ENCODE measurements around the gene HTRA3.

HTRA3 gene

GRCh38 chr4:8352368-8353157, 83.0 kb downstream of the HTRA3 start:
- no peak overlapping the region for H3K23ac ChIP-seq (ENCODE audit: low read length)
- no peak overlapping the region for H2AK5ac ChIP-seq (ENCODE audit: low read length)
- no peak overlapping the region for H3K4ac ChIP-seq (ENCODE audit: low read depth, low read length)
- H3K4me2 ChIP-seq (ENCODE audit: low read length) = no peak overlapping the region
- no peaks in the 10 kb centered on the region for H3K79me2 ChIP-seq (ENCODE audit: control insufficient read depth, insufficient read depth, low read length)
- no peak overlapping the region for H4K8ac ChIP-seq (ENCODE audit: low read depth, low read length)
- no peaks in the 10 kb centered on the region for H3K79me1 ChIP-seq (ENCODE audit: low read length)
- H2BK5ac ChIP-seq (ENCODE audit: low read length) = no peak overlapping the region
- H2BK120ac ChIP-seq (ENCODE audit: low read depth, low read length) = no peak overlapping the region
- no peak overlapping the region for H3K9ac ChIP-seq (ENCODE audit: low read length)
- no peak overlapping the region for H3K27ac ChIP-seq (ENCODE audit: low read depth, low read length)
- no peak overlapping the region for H3K4me3 ChIP-seq (ENCODE audit: low read length)
- no peak overlapping the region for H3K56ac ChIP-seq (ENCODE audit: low read length)
- WGBS (ENCODE audit: extremely low coverage, insufficient coverage, low lambda C conversion rate) = no CpG with 5 or more reads among the region's 20 CpGs
- H3K4me1 ChIP-seq (ENCODE audit: control insufficient read depth, low read depth, low read length) = no peaks in the 10 kb centered on the region
- no peak for DNase-seq
- H3K36me3 ChIP-seq (ENCODE audit: control insufficient read depth, insufficient read depth, low read length) = no peaks in the 10 kb centered on the region
- H4K5ac ChIP-seq (ENCODE audit: low read length) = no peak overlapping the region
- no peak overlapping the region for H2BK15ac ChIP-seq (replicated peaks; ENCODE audit: low read depth)
- no peak overlapping the region for H3K18ac ChIP-seq (ENCODE audit: low read length)
- H3K27me3 ChIP-seq (ENCODE audit: insufficient read depth, low read length, poor library complexity) = no peaks in the 10 kb centered on the region

GRCh38 chr4:8353158-8353669, 83.7 kb downstream of the HTRA3 start:
- DNase-seq = no peak
- H3K4me3 ChIP-seq (ENCODE audit: low read length) = no peak overlapping the region
- H3K27me3 ChIP-seq (ENCODE audit: insufficient read depth, low read length, poor library complexity) = no peaks in the 10 kb centered on the region

GRCh38 chr4:8353912-8354453, 84.4 kb downstream of the HTRA3 start:
- Histone ChIP-seq H3K4me2 (ENCODE audit: low read length) (no peak overlapping the region), H3K27me3 (ENCODE audit: insufficient read depth, low read length, poor library complexity) (no peaks in the 10 kb centered on the region), H3K9ac (ENCODE audit: low read length) (no peak overlapping the region), H2BK120ac (ENCODE audit: low read depth, low read length) (no peak overlapping the region), H4K8ac (ENCODE audit: low read depth, low read length) (no peak overlapping the region), H3K27ac (ENCODE audit: low read depth, low read length) (no peak overlapping the region), H2BK5ac (ENCODE audit: low read length) (no peak overlapping the region), H3K4me1 (ENCODE audit: control insufficient read depth, low read depth, low read length) (no peaks in the 10 kb centered on the region), H2AK5ac (ENCODE audit: low read length) (no peak overlapping the region), H2BK15ac (replicated peaks; ENCODE audit: low read depth) (no peak overlapping the region), H3K4me3 (ENCODE audit: low read length) (no peak overlapping the region), H3K79me2 (ENCODE audit: control insufficient read depth, insufficient read depth, low read length) (no peaks in the 10 kb centered on the region), H3K79me1 (ENCODE audit: low read length) (no peaks in the 10 kb centered on the region), H4K5ac (ENCODE audit: low read length) (no peak overlapping the region), H3K56ac (ENCODE audit: low read length) (no peak overlapping the region), H3K4ac (ENCODE audit: low read depth, low read length) (no peak overlapping the region), H3K36me3 (ENCODE audit: control insufficient read depth, insufficient read depth, low read length) (no peaks in the 10 kb centered on the region), H3K18ac (ENCODE audit: low read length) (no peak overlapping the region), H3K23ac (ENCODE audit: low read length) (no peak overlapping the region)
- DNase-seq = no peak
- no CpG with 5 or more reads among the region's 12 CpGs for WGBS (ENCODE audit: extremely low coverage, insufficient coverage, low lambda C conversion rate)

More at GRCh38 chr4:8353158-8353669, 83.7 kb downstream of the HTRA3 start:
- no peak overlapping the region for H3K4me2 ChIP-seq (ENCODE audit: low read length)
- no peak overlapping the region for H3K9ac ChIP-seq (ENCODE audit: low read length)
- H3K4ac ChIP-seq (ENCODE audit: low read depth, low read length) = no peak overlapping the region
- no peak overlapping the region for H2BK120ac ChIP-seq (ENCODE audit: low read depth, low read length)
- no peak overlapping the region for H4K5ac ChIP-seq (ENCODE audit: low read length)
- H4K8ac ChIP-seq (ENCODE audit: low read depth, low read length) = no peak overlapping the region
- no peak overlapping the region for H2BK5ac ChIP-seq (ENCODE audit: low read length)
- H2AK5ac ChIP-seq (ENCODE audit: low read length) = no peak overlapping the region
- WGBS (ENCODE audit: extremely low coverage, insufficient coverage, low lambda C conversion rate) = no CpG with 5 or more reads among the region's 9 CpGs
- no peak overlapping the region for H2BK15ac ChIP-seq (replicated peaks; ENCODE audit: low read depth)
- H3K18ac ChIP-seq (ENCODE audit: low read length) = no peak overlapping the region
- H3K27ac ChIP-seq (ENCODE audit: low read depth, low read length) = no peak overlapping the region
- H3K79me2 ChIP-seq (ENCODE audit: control insufficient read depth, insufficient read depth, low read length) = no peaks in the 10 kb centered on the region
- H3K56ac ChIP-seq (ENCODE audit: low read length) = no peak overlapping the region
- no peak overlapping the region for H3K23ac ChIP-seq (ENCODE audit: low read length)
- no peaks in the 10 kb centered on the region for H3K4me1 ChIP-seq (ENCODE audit: control insufficient read depth, low read depth, low read length)
- no peaks in the 10 kb centered on the region for H3K79me1 ChIP-seq (ENCODE audit: low read length)
- H3K36me3 ChIP-seq (ENCODE audit: control insufficient read depth, insufficient read depth, low read length) = no peaks in the 10 kb centered on the region

- Histone ChIP-seq H3K4me1 (ENCODE audit: control insufficient read depth, low read depth, low read length) (no peaks in the 10 kb centered on the region), H4K8ac (ENCODE audit: low read depth, low read length) (no peak overlapping the region), H3K79me2 (ENCODE audit: control insufficient read depth, insufficient read depth, low read length) (no peaks in the 10 kb centered on the region), H3K4ac (ENCODE audit: low read depth, low read length) (no peak overlapping the region), H3K27ac (ENCODE audit: low read depth, low read length) (no peak overlapping the region), H3K18ac (ENCODE audit: low read length) (no peak overlapping the region), H3K79me1 (ENCODE audit: low read length) (no peaks in the 10 kb centered on the region), H2BK120ac (ENCODE audit: low read depth, low read length) (no peak overlapping the region), H3K23ac (ENCODE audit: low read length) (no peak overlapping the region), H3K27me3 (ENCODE audit: insufficient read depth, low read length, poor library complexity) (no peaks in the 10 kb centered on the region), H3K56ac (ENCODE audit: low read length) (no peak overlapping the region), H2BK5ac (ENCODE audit: low read length) (no peak overlapping the region), H3K4me3 (ENCODE audit: low read length) (no peak overlapping the region), H3K4me2 (ENCODE audit: low read length) (no peak overlapping the region), H4K5ac (ENCODE audit: low read length) (no peak overlapping the region), H2BK15ac (replicated peaks; ENCODE audit: low read depth) (no peak overlapping the region), H2AK5ac (ENCODE audit: low read length) (no peak overlapping the region), H3K36me3 (ENCODE audit: control insufficient read depth, insufficient read depth, low read length) (no peaks in the 10 kb centered on the region), H3K9ac (ENCODE audit: low read length) (no peak overlapping the region)
- DNase-seq = no peak
- WGBS (ENCODE audit: extremely low coverage, insufficient coverage, low lambda C conversion rate) = no CpG with 5 or more reads among the region's 6 CpGs
Measured at GRCh38 chr4:8355306-8355705, 85.8 kb downstream of the HTRA3 start.

- no peak overlapping the region for H3K23ac ChIP-seq (ENCODE audit: low read length)
- H2AK5ac ChIP-seq (ENCODE audit: low read length) = no peak overlapping the region
- no peak overlapping the region for H3K4ac ChIP-seq (ENCODE audit: low read depth, low read length)
- no peaks in the 10 kb centered on the region for H3K79me2 ChIP-seq (ENCODE audit: control insufficient read depth, insufficient read depth, low read length)
- H3K79me1 ChIP-seq (ENCODE audit: low read length) = no peaks in the 10 kb centered on the region
- no peaks in the 10 kb centered on the region for H3K4me1 ChIP-seq (ENCODE audit: control insufficient read depth, low read depth, low read length)
- peak; percentile 12 for DNase-seq
- no peak overlapping the region for H2BK15ac ChIP-seq (replicated peaks; ENCODE audit: low read depth)
- H3K56ac ChIP-seq (ENCODE audit: low read length) = no peak overlapping the region
- no peak overlapping the region for H3K27ac ChIP-seq (ENCODE audit: low read depth, low read length)
- H2BK5ac ChIP-seq (ENCODE audit: low read length) = no peak overlapping the region
- H4K5ac ChIP-seq (ENCODE audit: low read length) = no peak overlapping the region
- H3K4me3 ChIP-seq (ENCODE audit: low read length) = no peak overlapping the region
- no peak overlapping the region for H3K4me2 ChIP-seq (ENCODE audit: low read length)
- WGBS (ENCODE audit: extremely low coverage, insufficient coverage, low lambda C conversion rate) = no CpG with 5 or more reads among the region's 8 CpGs
- H3K36me3 ChIP-seq (ENCODE audit: control insufficient read depth, insufficient read depth, low read length) = no peaks in the 10 kb centered on the region
- H3K18ac ChIP-seq (ENCODE audit: low read length) = no peak overlapping the region
- no peak overlapping the region for H2BK120ac ChIP-seq (ENCODE audit: low read depth, low read length)
- no peak overlapping the region for H3K9ac ChIP-seq (ENCODE audit: low read length)
- no peak overlapping the region for H4K8ac ChIP-seq (ENCODE audit: low read depth, low read length)
- H3K27me3 ChIP-seq (ENCODE audit: insufficient read depth, low read length, poor library complexity) = no peaks in the 10 kb centered on the region
Measured at GRCh38 chr4:8355864-8356565, 86.5 kb downstream of the HTRA3 start.

All from mesendoderm (in vitro differentiated cells).